ENCODE results near the gene CUZD1.

CUZD1 gene

GRCh38 chr10:122815458-122815857, 30.2 kb downstream of the CUZD1 start:
- no peak for DNase-seq (ENCODE audit: low read depth, low spot score)
- Histone ChIP-seq H3K4me3 (no peak overlapping the region), H3K9me3 (ENCODE audit: low read depth, low read length) (no peaks in the 10 kb centered on the region), H3K9ac (ENCODE audit: insufficient read length) (no peak overlapping the region), H3K27ac (no peak overlapping the region), H3K36me3 (ENCODE audit: insufficient read depth, low read length) (no peaks in the 10 kb centered on the region)
- TF ChIP-seq EZH2 (IDR thresholded peaks at IDR 0.05) (no peak), FOXP2 (optimal IDR thresholded peaks at IDR 0.05; ENCODE audit: control extremely low read depth, extremely low read length, insufficient read depth) (no peak), POLR2AphosphoS5 (IDR thresholded peaks at IDR 0.05; ENCODE audit: borderline replicate concordance, low read depth, low read length) (no peak)

- Histone ChIP-seq H3K9ac (ENCODE audit: insufficient read length) (no peak overlapping the region), H3K4me3 (no peak overlapping the region), H3K27ac (no peak overlapping the region), H3K9me3 (ENCODE audit: low read depth, low read length) (no peaks in the 10 kb centered on the region), H3K36me3 (ENCODE audit: insufficient read depth, low read length) (no peaks in the 10 kb centered on the region)
- no peak for TF ChIP-seq POLR2AphosphoS5 (IDR thresholded peaks at IDR 0.05; ENCODE audit: borderline replicate concordance, low read depth, low read length)
- TF ChIP-seq EZH2 (IDR thresholded peaks at IDR 0.05), result no peak
- TF ChIP-seq FOXP2 (optimal IDR thresholded peaks at IDR 0.05; ENCODE audit: control extremely low read depth, extremely low read length, insufficient read depth), result no peak
- DNase-seq (ENCODE audit: low read depth, low spot score), result no peak
Observed at GRCh38 chr10:122814493-122814892, 31.2 kb downstream of the CUZD1 start.

- no peaks in the 10 kb centered on the region for H3K36me3 ChIP-seq (ENCODE audit: insufficient read depth, low read length)
- no peak overlapping the region for H3K27ac ChIP-seq
- TF ChIP-seq FOXP2 (optimal IDR thresholded peaks at IDR 0.05; ENCODE audit: control extremely low read depth, extremely low read length, insufficient read depth) (no peak), POLR2AphosphoS5 (IDR thresholded peaks at IDR 0.05; ENCODE audit: borderline replicate concordance, low read depth, low read length) (no peak), EZH2 (IDR thresholded peaks at IDR 0.05) (no peak)
- no peak for DNase-seq (ENCODE audit: low read depth, low spot score)
- no peak overlapping the region for H3K9ac ChIP-seq (ENCODE audit: insufficient read length)
- no peaks in the 10 kb centered on the region for H3K9me3 ChIP-seq (ENCODE audit: low read depth, low read length)
- no peak overlapping the region for H3K4me3 ChIP-seq
Observed at GRCh38 chr10:122812751-122813150, 32.9 kb downstream of the CUZD1 start.

- no peaks in the 10 kb centered on the region for H3K9me3 ChIP-seq (ENCODE audit: low read depth, low read length)
- H3K9ac ChIP-seq (ENCODE audit: insufficient read length), result no peak overlapping the region
- no peak overlapping the region for H3K27ac ChIP-seq
- no peak overlapping the region for H3K4me3 ChIP-seq
- H3K36me3 ChIP-seq (ENCODE audit: insufficient read depth, low read length), result no peaks in the 10 kb centered on the region
- no peak for DNase-seq (ENCODE audit: low read depth, low spot score)
- TF ChIP-seq EZH2 (IDR thresholded peaks at IDR 0.05) (no peak), FOXP2 (optimal IDR thresholded peaks at IDR 0.05; ENCODE audit: control extremely low read depth, extremely low read length, insufficient read depth) (no peak), POLR2AphosphoS5 (IDR thresholded peaks at IDR 0.05; ENCODE audit: borderline replicate concordance, low read depth, low read length) (no peak)
Observed at GRCh38 chr10:122802282-122802681, 43.4 kb downstream of the CUZD1 start.

- TF ChIP-seq EZH2 (IDR thresholded peaks at IDR 0.05), result no peak
- TF ChIP-seq POLR2AphosphoS5 (IDR thresholded peaks at IDR 0.05; ENCODE audit: borderline replicate concordance, low read depth, low read length), result no peak
- TF ChIP-seq FOXP2 (optimal IDR thresholded peaks at IDR 0.05; ENCODE audit: control extremely low read depth, extremely low read length, insufficient read depth), result no peak
- H3K36me3 ChIP-seq (ENCODE audit: insufficient read depth, low read length), result no peaks in the 10 kb centered on the region
- no peaks in the 10 kb centered on the region for H3K9me3 ChIP-seq (ENCODE audit: low read depth, low read length)
- no peak overlapping the region for H3K9ac ChIP-seq (ENCODE audit: insufficient read length)
- H3K4me3 ChIP-seq, result no peak overlapping the region
- DNase-seq (ENCODE audit: low read depth, low spot score), result no peak
- no peak overlapping the region for H3K27ac ChIP-seq
Observed at GRCh38 chr10:122798704-122799231, 46.9 kb downstream of the CUZD1 start.

DNA sequence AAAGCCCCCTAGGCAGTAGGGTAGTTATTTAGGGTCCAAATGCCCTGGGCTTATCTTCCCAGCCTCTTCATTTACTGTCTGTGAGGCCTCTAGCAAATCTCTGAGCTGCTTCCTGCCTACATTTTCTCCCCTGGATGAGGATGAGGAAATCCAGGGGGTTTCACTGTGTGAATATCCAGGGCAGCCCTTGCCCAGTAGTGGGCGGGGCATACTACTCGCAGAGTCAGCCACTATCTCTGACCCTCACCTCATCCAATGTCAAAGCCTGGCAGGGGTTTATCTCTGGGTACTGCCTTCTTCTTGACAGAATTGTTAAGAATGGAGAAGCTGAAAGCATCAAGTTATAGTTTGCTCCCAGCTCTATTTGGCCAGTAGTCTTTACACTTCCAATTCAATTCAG, 48.9 kb downstream of the CUZD1 start:
- H3K36me3 ChIP-seq (ENCODE audit: insufficient read depth, low read length), result no peaks in the 10 kb centered on the region
- no peak overlapping the region for H3K9ac ChIP-seq (ENCODE audit: insufficient read length)
- H3K27ac ChIP-seq, result no peak overlapping the region
- no peak for TF ChIP-seq FOXP2 (optimal IDR thresholded peaks at IDR 0.05; ENCODE audit: control extremely low read depth, extremely low read length, insufficient read depth)
- TF ChIP-seq EZH2 (IDR thresholded peaks at IDR 0.05), result no peak
- no peak for TF ChIP-seq POLR2AphosphoS5 (IDR thresholded peaks at IDR 0.05; ENCODE audit: borderline replicate concordance, low read depth, low read length)
- no peaks in the 10 kb centered on the region for H3K9me3 ChIP-seq (ENCODE audit: low read depth, low read length)
- no peak for DNase-seq (ENCODE audit: low read depth, low spot score)
- no peak overlapping the region for H3K4me3 ChIP-seq

- TF ChIP-seq POLR2AphosphoS5 (IDR thresholded peaks at IDR 0.05; ENCODE audit: borderline replicate concordance, low read depth, low read length) (no peak), FOXP2 (optimal IDR thresholded peaks at IDR 0.05; ENCODE audit: control extremely low read depth, extremely low read length, insufficient read depth) (no peak), EZH2 (IDR thresholded peaks at IDR 0.05) (no peak)
- no peaks in the 10 kb centered on the region for H3K9me3 ChIP-seq (ENCODE audit: low read depth, low read length)
- no peak overlapping the region for H3K9ac ChIP-seq (ENCODE audit: insufficient read length)
Observed at GRCh38 chr10:122795924-122796323, 49.7 kb downstream of the CUZD1 start.

DNA sequence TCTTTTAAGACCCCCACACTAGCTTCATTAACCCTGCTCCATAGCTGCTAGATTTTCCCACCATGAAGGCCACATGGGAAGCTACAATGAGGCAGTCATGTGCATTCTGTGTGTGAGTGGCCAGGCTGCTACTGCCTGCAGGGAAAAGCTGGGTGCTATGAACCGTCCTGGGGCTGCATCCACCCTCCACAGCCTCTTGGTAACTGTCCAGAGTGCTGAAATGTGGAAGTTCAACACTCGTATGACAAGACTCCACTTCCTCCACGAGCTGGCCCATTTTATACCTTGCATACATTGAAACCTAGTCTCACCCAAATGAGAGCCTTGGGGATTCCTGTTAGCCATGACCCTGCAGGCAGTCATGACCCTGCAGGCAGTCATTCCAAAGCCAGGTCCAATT, 59.4 kb downstream of the CUZD1 start:
- Histone ChIP-seq H3K4me3 (no peak overlapping the region), H3K27ac (no peak overlapping the region), H3K9me3 (ENCODE audit: low read depth, low read length) (no peaks in the 10 kb centered on the region), H3K36me3 (ENCODE audit: insufficient read depth, low read length) (no peaks in the 10 kb centered on the region), H3K9ac (ENCODE audit: insufficient read length) (no peak overlapping the region)
- DNase-seq (ENCODE audit: low read depth, low spot score), result no peak
- TF ChIP-seq EZH2 (IDR thresholded peaks at IDR 0.05) (no peak), POLR2AphosphoS5 (IDR thresholded peaks at IDR 0.05; ENCODE audit: borderline replicate concordance, low read depth, low read length) (no peak), FOXP2 (optimal IDR thresholded peaks at IDR 0.05; ENCODE audit: control extremely low read depth, extremely low read length, insufficient read depth) (no peak)

More at GRCh38 chr10:122795924-122796323, 49.7 kb downstream of the CUZD1 start:
- no peak for DNase-seq (ENCODE audit: low read depth, low spot score)
- H3K4me3 ChIP-seq, result no peak overlapping the region
- no peaks in the 10 kb centered on the region for H3K36me3 ChIP-seq (ENCODE audit: insufficient read depth, low read length)
- H3K27ac ChIP-seq, result no peak overlapping the region

GRCh38 chr10:122782911-122783310, 62.7 kb downstream of the CUZD1 start:
- no peak for TF ChIP-seq EZH2 (IDR thresholded peaks at IDR 0.05)
- no peak for TF ChIP-seq FOXP2 (optimal IDR thresholded peaks at IDR 0.05; ENCODE audit: control extremely low read depth, extremely low read length, insufficient read depth)
- no peak for TF ChIP-seq POLR2AphosphoS5 (IDR thresholded peaks at IDR 0.05; ENCODE audit: borderline replicate concordance, low read depth, low read length)

More at GRCh38 chr10:122782911-122783310, 62.7 kb downstream of the CUZD1 start:
- Histone ChIP-seq H3K9ac (ENCODE audit: insufficient read length) (no peak overlapping the region), H3K4me3 (no peak overlapping the region), H3K27ac (no peak overlapping the region), H3K9me3 (ENCODE audit: low read depth, low read length) (no peaks in the 10 kb centered on the region), H3K36me3 (ENCODE audit: insufficient read depth, low read length) (no peaks in the 10 kb centered on the region)
- no peak for DNase-seq (ENCODE audit: low read depth, low spot score)

Data from SK-N-MC (cell line).